HUES48 (cell line): ENCODE data around the gene PAF1.
A peak's percentile ranks its signal among the peaks of the same experiment; 100 is the strongest.
"Not testable (repeated sequence)": the region's sequence is repeated elsewhere in the genome, so short reads cannot be mapped to it uniquely, and the experiment has no call there.

Source experiments
- H3K27ac ChIP-seq: one replicate; pipeline ENCODE4 v1.7.0; 2013; ENCODE audit warnings: low read depth, low read length, inconsistent platforms
- H3K27me3 ChIP-seq: 2 replicates; pipeline ENCODE4 v1.6.1; 2013; ENCODE audit warnings: mild to moderate bottlenecking, low read length; ENCODE audit not compliant: control insufficient read depth, insufficient read depth
- H3K36me3 ChIP-seq: 2 replicates; pipeline ENCODE4 v1.6.1; 2013; ENCODE audit warnings: low read length; ENCODE audit not compliant: control insufficient read depth, insufficient read depth
- H3K4me1 ChIP-seq: 2 replicates; pipeline ENCODE4 v1.6.1; 2013; ENCODE audit warnings: mild to moderate bottlenecking, low read length; ENCODE audit not compliant: control insufficient read depth, insufficient read depth
- H3K4me3 ChIP-seq: 2 replicates; pipeline ENCODE4 v1.5.1; 2013; ENCODE audit warnings: mild to moderate bottlenecking, low read depth, low read length
- H3K9ac ChIP-seq: 2 replicates; pipeline ENCODE4 v1.6.1; 2013; ENCODE audit warnings: mild to moderate bottlenecking, low read depth, low read length, moderate library complexity
- H3K9me3 ChIP-seq: 2 replicates; pipeline ENCODE4 v1.6.1; 2013; ENCODE audit warnings: low read length; ENCODE audit not compliant: control insufficient read depth, insufficient read depth

Gene PAF1

GRCh38 chr19:39342647-39343305, 48.1 kb downstream of the PAF1 start:
- H3K9me3 ChIP-seq = no peaks in the 10 kb centered on the region
- peak overlapping the region; percentile 47 for H3K27ac ChIP-seq
- H3K4me3 ChIP-seq = peak overlapping the region; percentile 79
- peaks cover 19% of the 10 kb centered on the region for H3K36me3 ChIP-seq
- H3K4me1 ChIP-seq = 0 out of 2 replicates have a peak, but pooled peaks cover 3% of the 10 kb centered on the region
- H3K9ac ChIP-seq = no peak overlapping the region
- H3K27me3 ChIP-seq = no peaks in the 10 kb centered on the region

GRCh38 chr19:39341719-39342604, 48.9 kb downstream of the PAF1 start, which contains the start of gene SAMD4B:
SAMD4B (plus strand) TSS chr19:39342421; CDS start chr19:39356894, 14,473 bp downstream.
- Histone ChIP-seq H3K27ac (peak within 1 kb of the TSS; percentile 66), H3K4me3 (peak within 1 kb of the TSS; percentile 100), H3K36me3 (peaks cover 12% of the 10 kb centered on the region), H3K4me1 (0 out of 2 replicates have a peak, but pooled peaks cover 3% of the 10 kb centered on the region), H3K9ac (peak within 1 kb of the TSS; percentile 42), H3K9me3 (no peaks in the 10 kb centered on the region), H3K27me3 (no peaks in the 10 kb centered on the region)

GRCh38 chr19:39341129-39341718, 49.7 kb downstream of the PAF1 start:
- peak overlapping the region; percentile 42 for H3K9ac ChIP-seq
- H3K4me3 ChIP-seq = peak overlapping the region; percentile 100
- peaks cover 8% of the 10 kb centered on the region; the same call in 1 of the 2 replicates for H3K36me3 ChIP-seq
- H3K27ac ChIP-seq = peak overlapping the region; percentile 66
- H3K4me1 ChIP-seq = 0 out of 2 replicates have a peak, but pooled peaks cover 3% of the 10 kb centered on the region
- no peaks in the 10 kb centered on the region for H3K9me3 ChIP-seq
- no peaks in the 10 kb centered on the region for H3K27me3 ChIP-seq

- H3K4me3 ChIP-seq, H3K27ac ChIP-seq, H3K9ac ChIP-seq, H3K27me3 ChIP-seq, H3K4me1 ChIP-seq, H3K9me3 ChIP-seq, H3K36me3 ChIP-seq: not testable (repeated sequence)
These were observed 50.8 kb downstream of the PAF1 start for GRCh38 chr19:39340156-39340555.

- Histone ChIP-seq H3K27ac (no peak overlapping the region), H3K4me3 (no peak overlapping the region), H3K9me3 (no peaks in the 10 kb centered on the region), H3K9ac (no peak overlapping the region), H3K4me1 (0 out of 2 replicates have a peak, but pooled peaks cover 3% of the 10 kb centered on the region), H3K27me3 (no peaks in the 10 kb centered on the region), H3K36me3 (0 out of 2 replicates have a peak, but pooled peaks cover under 1% of the 10 kb centered on the region)
These were observed 51.2 kb downstream of the PAF1 start for GRCh38 chr19:39339674-39340073.

- Histone ChIP-seq H3K4me1 (0 out of 2 replicates have a peak, but pooled peaks cover 3% of the 10 kb centered on the region), H3K4me3 (no peak overlapping the region), H3K36me3 (no peaks in the 10 kb centered on the region), H3K27ac (no peak overlapping the region), H3K9me3 (no peaks in the 10 kb centered on the region), H3K27me3 (no peaks in the 10 kb centered on the region), H3K9ac (no peak overlapping the region)
These were observed 54.4 kb downstream of the PAF1 start for GRCh38 chr19:39336483-39336882.
